ENCODE measurements around the gene RAP2A.

GRCh38 chr13:97491452-97491851, 57.5 kb downstream of the RAP2A start:
- TF ChIP-seq POLR2A (IDR thresholded peaks at IDR 0.05): no peak
- TF ChIP-seq, protein P1, sequence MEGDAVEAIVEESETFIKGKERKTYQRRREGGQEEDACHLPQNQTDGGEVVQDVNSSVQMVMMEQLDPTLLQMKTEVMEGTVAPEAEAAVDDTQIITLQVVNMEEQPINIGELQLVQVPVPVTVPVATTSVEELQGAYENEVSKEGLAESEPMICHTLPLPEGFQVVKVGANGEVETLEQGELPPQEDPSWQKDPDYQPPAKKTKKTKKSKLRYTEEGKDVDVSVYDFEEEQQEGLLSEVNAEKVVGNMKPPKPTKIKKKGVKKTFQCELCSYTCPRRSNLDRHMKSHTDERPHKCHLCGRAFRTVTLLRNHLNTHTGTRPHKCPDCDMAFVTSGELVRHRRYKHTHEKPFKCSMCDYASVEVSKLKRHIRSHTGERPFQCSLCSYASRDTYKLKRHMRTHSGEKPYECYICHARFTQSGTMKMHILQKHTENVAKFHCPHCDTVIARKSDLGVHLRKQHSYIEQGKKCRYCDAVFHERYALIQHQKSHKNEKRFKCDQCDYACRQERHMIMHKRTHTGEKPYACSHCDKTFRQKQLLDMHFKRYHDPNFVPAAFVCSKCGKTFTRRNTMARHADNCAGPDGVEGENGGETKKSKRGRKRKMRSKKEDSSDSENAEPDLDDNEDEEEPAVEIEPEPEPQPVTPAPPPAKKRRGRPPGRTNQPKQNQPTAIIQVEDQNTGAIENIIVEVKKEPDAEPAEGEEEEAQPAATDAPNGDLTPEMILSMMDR (IDR thresholded peaks at IDR 0.05): no peak
